Urinary bladder (tissue), 4 donors: ENCODE results near the gene PIEZO1. TPM values are rescaled to one million over a fixed set of nuclear protein-coding genes. Genes with fewer than 3 reads are reported as not detected.
"Not testable (repeated sequence)": the region's sequence is repeated elsewhere in the genome, so short reads cannot be mapped to it uniquely, and the experiment has no call there.

Experiments used
- DNase-seq: peaks from one replicate; pipeline ENCODE4 v3.0.0-alpha.2; 2015; ENCODE audit errors: extremely low spot score
- H3K27ac ChIP-seq: one replicate; pipeline ENCODE4 v1.5.1; 2013; ENCODE audit warnings: low read depth, mild to moderate bottlenecking, moderate library complexity
- H3K36me3 ChIP-seq: one replicate; pipeline ENCODE4 v1.6.1; 2013; ENCODE audit warnings: mild to moderate bottlenecking, moderate library complexity; ENCODE audit not compliant: insufficient read depth
- H3K4me1 ChIP-seq: one replicate; pipeline ENCODE4 v1.6.1; 2013; ENCODE audit warnings: mild to moderate bottlenecking, moderate library complexity; ENCODE audit not compliant: insufficient read depth
- H3K4me3 ChIP-seq: one replicate; pipeline ENCODE4 v1.5.1; 2013; ENCODE audit warnings: low read depth, low read length
- WGBS: extraction: QIAGEN DNeasy Blood & Tissue Kit; methylation state at CpG from one replicate; pipeline ENCODE4 v1.1.7; 2013; 5-methylcytosine and 5-hydroxymethylcytosine counted together
- polyA plus RNA-seq: library from polyadenylated mRNA; stranded (reverse); fragments of 200-250 nt; gene quantifications from one replicate; pipeline ENCODE4 v1.2.3, GENCODE V29; 2013
- total RNA-seq: library from RNA; depleted of rRNA; stranded (reverse); fragments of >200 nt; gene quantifications from one replicate; pipeline ENCODE4 v1.2.3, GENCODE V29; 2014
- donor health status: healthy with polysubstance abuse.
- donor health status: healthy.

Gene PIEZO1
- total and polyA plus RNA-seq, 2 donors = 62.0 to 205 TPM

DNA sequence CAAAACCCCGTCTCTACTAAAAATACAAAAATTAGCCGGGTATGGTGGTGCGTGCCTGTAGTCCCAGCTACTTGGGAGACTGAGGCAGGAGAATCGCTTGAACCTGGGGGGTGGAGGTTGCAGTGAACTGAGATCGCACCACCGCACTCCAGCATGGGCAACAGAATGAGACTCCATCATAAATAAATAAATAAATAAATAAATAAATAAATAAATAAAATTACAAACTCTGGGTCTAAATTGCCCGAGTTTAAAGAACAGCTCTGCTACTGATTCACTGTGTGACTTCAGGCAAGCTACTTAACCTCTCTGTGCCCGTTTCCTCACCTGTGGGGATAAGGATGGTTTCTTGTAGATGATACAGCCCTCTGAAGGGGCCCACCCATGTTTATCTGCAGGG lies 115.5 kb downstream of the PIEZO1 start:
- H3K4me1 ChIP-seq, DNase-seq, H3K27ac ChIP-seq, H3K36me3 ChIP-seq, H3K4me3 ChIP-seq: not testable (repeated sequence)
- WGBS = 94% methylated on average over 8 of the region's 8 CpGs

DNA sequence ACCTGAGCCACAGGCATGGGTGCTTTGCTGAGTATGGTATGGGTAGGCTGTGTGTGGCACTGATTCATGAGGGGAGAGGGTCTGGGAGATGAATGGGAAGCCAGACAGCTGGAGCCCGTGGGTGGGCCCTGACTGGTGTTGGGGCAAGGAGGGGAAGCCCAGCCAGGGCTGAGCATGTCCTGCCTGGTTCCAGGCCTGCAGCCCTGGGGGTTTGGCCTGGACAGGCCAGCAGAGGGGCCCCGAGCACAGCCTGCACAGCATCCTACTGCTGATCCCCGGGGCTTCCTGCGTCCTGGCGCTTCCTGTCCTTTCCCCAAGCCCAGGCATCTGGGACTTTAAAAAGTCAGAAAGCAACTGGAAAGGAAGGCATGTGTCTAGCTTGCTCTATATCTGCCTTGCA lies 117.6 kb downstream of the PIEZO1 start:
- Histone ChIP-seq H3K27ac (no peak overlapping the region), H3K4me1 (no peaks in the 10 kb centered on the region), H3K36me3 (no peaks in the 10 kb centered on the region), H3K4me3 (no peak overlapping the region)
- 65% methylated on average over 5 of the region's 5 CpGs for WGBS
- no peak for DNase-seq

DNA sequence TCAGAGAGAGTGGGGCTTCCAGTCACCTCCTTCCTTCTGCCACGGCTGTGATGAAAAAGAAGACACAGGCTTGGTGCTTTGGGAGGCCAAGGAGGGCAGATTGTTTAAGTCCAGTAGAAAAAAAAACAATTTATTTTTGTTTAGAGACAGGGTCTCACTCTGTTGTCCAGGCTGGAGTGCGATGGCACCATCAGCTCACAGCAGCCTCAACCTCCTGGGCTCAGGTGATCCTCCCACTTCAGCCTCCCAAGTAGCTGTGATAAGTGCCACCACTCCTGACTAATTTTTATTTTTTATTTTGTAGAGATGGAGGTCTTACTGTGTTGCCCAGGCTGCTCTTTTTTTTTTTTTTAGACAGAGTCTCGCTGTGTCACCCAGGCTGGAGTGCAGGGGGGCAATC lies 119.5 kb downstream of the PIEZO1 start:
- 94% methylated on average over 3 of the region's 3 CpGs for WGBS
- DNase-seq = no peak
- H3K27ac ChIP-seq = no peak overlapping the region
- H3K4me1 ChIP-seq = no peaks in the 10 kb centered on the region
- no peak overlapping the region for H3K4me3 ChIP-seq
- no peaks in the 10 kb centered on the region for H3K36me3 ChIP-seq

Other genes with a start within 250 kb of the PIEZO1 start
- 13.9 TPM for gene ZC3H18, start 214.8 kb downstream of the PIEZO1 start, total RNA-seq
- 29.5 TPM for gene ZC3H18, start 214.8 kb downstream of the PIEZO1 start, polyA plus RNA-seq
- gene IL17C, start 146.6 kb downstream of the PIEZO1 start, total RNA-seq = not detected
- gene IL17C, start 146.6 kb downstream of the PIEZO1 start, polyA plus RNA-seq = 0.13 TPM
- 90.4 TPM for gene CYBA, start 134.2 kb downstream of the PIEZO1 start, total RNA-seq
- 145 TPM for gene CYBA, start 134.2 kb downstream of the PIEZO1 start, polyA plus RNA-seq
- 14.8 TPM for gene MVD, start 122.1 kb downstream of the PIEZO1 start, total RNA-seq
- gene MVD, start 122.1 kb downstream of the PIEZO1 start, polyA plus RNA-seq = 35.7 TPM
- gene SNAI3, start 98.7 kb downstream of the PIEZO1 start, total RNA-seq = not detected
- 0.82 TPM for gene SNAI3, start 98.7 kb downstream of the PIEZO1 start, polyA plus RNA-seq
- 10.0 TPM for gene RNF166, start 78.8 kb downstream of the PIEZO1 start, total RNA-seq
- gene RNF166, start 78.8 kb downstream of the PIEZO1 start, polyA plus RNA-seq = 19.6 TPM
- gene CTU2, start 78.7 kb downstream of the PIEZO1 start, total RNA-seq = 6.8 TPM
- 15.4 TPM for gene CTU2, start 78.7 kb downstream of the PIEZO1 start, polyA plus RNA-seq
- 4.0 TPM for gene CDT1, start 18.6 kb upstream of the PIEZO1 start, total RNA-seq
- gene CDT1, start 18.6 kb upstream of the PIEZO1 start, polyA plus RNA-seq = 1.5 TPM
- 28.8 TPM for gene APRT, start 26.7 kb upstream of the PIEZO1 start, total RNA-seq
- gene APRT, start 26.7 kb upstream of the PIEZO1 start, polyA plus RNA-seq = 167 TPM
- gene GALNS, start 71.7 kb upstream of the PIEZO1 start, total RNA-seq = 14.6 TPM
- gene GALNS, start 71.7 kb upstream of the PIEZO1 start, polyA plus RNA-seq = 23.0 TPM
- gene TRAPPC2L, start 71.9 kb upstream of the PIEZO1 start, total RNA-seq = 18.7 TPM
- gene TRAPPC2L, start 71.9 kb upstream of the PIEZO1 start, polyA plus RNA-seq = 43.3 TPM
- not detected for gene PABPN1L, start 81.4 kb upstream of the PIEZO1 start, total RNA-seq
- not detected for gene PABPN1L, start 81.4 kb upstream of the PIEZO1 start, polyA plus RNA-seq
- 1.5 TPM for gene CBFA2T3, start 192.0 kb upstream of the PIEZO1 start, total RNA-seq
- 6.2 TPM for gene CBFA2T3, start 192.0 kb upstream of the PIEZO1 start, polyA plus RNA-seq